ENCODE measurements around the gene GRHL3. TPM values are rescaled to one million over a fixed set of nuclear protein-coding genes. Genes with fewer than 3 reads are reported as not detected.

The GRHL3 gene
- total and polyA plus RNA-seq, 2 donors (not counting 3 experiments of a cell fraction or from before 2014, with no cell fraction given), result not detected

- no TSS peak for BruUV-seq (replicated peaks)
- Histone ChIP-seq H3K4me3 (replicated peaks in 1 of 3; ENCODE audit: insufficient read depth in 1 of 3, low read depth in 1 of 3, low read length in 3 of 3) (no peak overlapping the region), H3K4me1 (ENCODE audit: control insufficient read depth, extremely low read depth, insufficient read depth, low read length) (peaks cover 5% of the 10 kb centered on the region), H3K27ac (ENCODE audit: insufficient read depth, low read depth, low read length) (no peak overlapping the region), H3K9me3 (replicated peaks; ENCODE audit: control insufficient read depth, insufficient read depth, low read length) (no peaks in the 10 kb centered on the region), H3K36me3 (ENCODE audit: control insufficient read depth in 2 of 2, extremely low read depth in 1 of 2, insufficient read depth in 2 of 2, low read length in 2 of 2) (no peaks in the 10 kb centered on the region), H2AFZ (ENCODE audit: low read depth, low read length) (no peak overlapping the region), H3K79me2 (ENCODE audit: control insufficient read depth, insufficient read depth, low read length) (no peaks in the 10 kb centered on the region), H4K20me1 (replicated peaks; ENCODE audit: control insufficient read depth, extremely low read depth, insufficient read depth, low read length) (no peaks in the 10 kb centered on the region), H3K4me2 (ENCODE audit: insufficient read depth, low read length) (no peak overlapping the region), H3K27me3 (ENCODE audit: control insufficient read depth in 2 of 2, insufficient read depth in 2 of 2, low read length in 2 of 2) (peaks cover 20 to 25% of the 10 kb centered on the region in 2 experiments), H3K9me1 (replicated peaks; ENCODE audit: control insufficient read depth, extremely low read depth, insufficient read depth, low read length) (no peaks in the 10 kb centered on the region), H3K9ac (replicated peaks; ENCODE audit: extremely low read depth, insufficient read depth, low read length) (no peak overlapping the region)
- DNase-seq (ENCODE audit: low read depth, low spot score) (no peak), FAIRE-seq (no peak)
- ChIA-PET POLR2A (no interaction called here), CTCF (interaction anchor here (1.3 kb wide), 1 partner anchor 22 kb away, joined by 3 read pairs; no protein-coding TSS in a partner anchor)
- dilution Hi-C loops (cut with MboI; ENCODE audit: extremely low pct_ligation_motif_present, low sequenced_read_pairs) (no loop called here), intact Hi-C loops (cut with micrococcal nuclease) (no loop called here)
- TF ChIP-seq MYC (IDR thresholded peaks at IDR 0.05; ENCODE audit: low read depth, low read length), result no peak
- no peak for TF ChIP-seq EZH2 (IDR thresholded peaks at IDR 0.05; ENCODE audit: borderline replicate concordance, low read depth, low read length, severe bottlenecking)
- TF ChIP-seq POLR2AphosphoS5 (IDR thresholded peaks at IDR 0.05; ENCODE audit: insufficient read depth, low read depth, low read length), result no peak
- no peak for TF ChIP-seq CTCF (IDR thresholded peaks at IDR 0.05; ENCODE audit: extremely low read depth in 1 of 2, insufficient read depth in 1 of 2, low read depth in 1 of 2, low read length in 2 of 2)
- TF ChIP-seq GATA2 (IDR thresholded peaks at IDR 0.05; ENCODE audit: insufficient read depth, insufficient read length, low read depth, low read length), result no peak
- no peak for TF ChIP-seq JUN (IDR thresholded peaks at IDR 0.05; ENCODE audit: borderline replicate concordance, insufficient read depth, insufficient read length, low read depth)
- TF ChIP-seq, protein P1, sequence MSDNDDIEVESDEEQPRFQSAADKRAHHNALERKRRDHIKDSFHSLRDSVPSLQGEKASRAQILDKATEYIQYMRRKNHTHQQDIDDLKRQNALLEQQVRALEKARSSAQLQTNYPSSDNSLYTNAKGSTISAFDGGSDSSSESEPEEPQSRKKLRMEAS (IDR thresholded peaks at IDR 0.05; ENCODE audit: insufficient read depth, insufficient read length), result no peak
- TF ChIP-seq FOS (IDR thresholded peaks at IDR 0.05; ENCODE audit: borderline replicate concordance, insufficient read depth, low read length), result no peak
- no peak for TF ChIP-seq POLR2A (IDR thresholded peaks at IDR 0.05; ENCODE audit: low read depth, low read length)
Observed at GRCh38 chr1:24282491-24282890, 36.7 kb upstream of the GRHL3 start.
